Muscle layer of duodenum (tissue), 2 donors: ENCODE measurements around the gene FUBP3.

Source experiments
- H3K27ac ChIP-seq: one replicate; pipeline ENCODE4 v1.7.0; 2013; ENCODE audit warnings: mild to moderate bottlenecking, low read length
- H3K27me3 ChIP-seq: one replicate; pipeline ENCODE4 v1.7.0; 2013; ENCODE audit warnings: low read depth, mild to moderate bottlenecking, control low read depth, low read length
- H3K36me3 ChIP-seq, 2 donors: one replicate each; pipeline ENCODE4 v1.7.0; 2013; ENCODE audit warnings: low read length in 2 of 2, control low read depth in 1 of 2, mild to moderate bottlenecking in 1 of 2; ENCODE audit not compliant: insufficient read depth in 2 of 2, control insufficient read depth in 1 of 2
- H3K4me1 ChIP-seq, 2 donors: one replicate each; pipeline ENCODE4 v1.7.0; 2013; ENCODE audit warnings: low read length in 2 of 2, mild to moderate bottlenecking in 2 of 2, control low read depth in 1 of 2, moderate library complexity in 1 of 2; ENCODE audit not compliant: insufficient read depth in 2 of 2, control insufficient read depth in 1 of 2
- H3K4me3 ChIP-seq, 2 donors: one replicate each; pipeline ENCODE4 v1.7.0; 2013; ENCODE audit warnings: low read length in 2 of 2, low read depth in 1 of 2, mild to moderate bottlenecking in 1 of 2
- H3K9me3 ChIP-seq, 2 donors: one replicate each; pipeline ENCODE4 v1.7.0; 2013; ENCODE audit warnings: low read length in 2 of 2, control low read depth in 1 of 2, mild to moderate bottlenecking in 1 of 2; ENCODE audit not compliant: control insufficient read depth in 1 of 2
- donor health status: healthy.

FUBP3 gene

DNA sequence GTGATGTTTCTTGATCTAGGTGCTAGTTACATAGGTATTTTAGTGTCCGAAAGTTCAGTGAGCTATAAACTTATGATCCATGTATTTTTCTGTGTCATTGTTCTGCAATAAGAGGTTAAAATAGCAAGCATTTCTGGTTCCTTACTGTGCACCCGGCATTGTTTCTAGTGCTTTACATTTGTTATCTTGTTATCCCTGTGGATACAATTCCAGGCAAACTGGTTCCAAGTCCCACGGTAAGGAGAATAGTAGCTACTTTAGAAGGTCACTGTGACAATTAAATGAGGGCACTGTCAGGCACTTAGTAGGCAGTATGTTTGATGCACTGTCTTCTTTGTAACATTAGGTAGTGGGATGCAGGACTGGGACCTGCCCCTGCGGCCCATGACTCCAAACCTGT is 9.0 kb downstream of the FUBP3 start:
- Histone ChIP-seq H3K27ac (no peak overlapping the region), H3K27me3 (no peaks in the 10 kb centered on the region), H3K9me3 (no peaks in the 10 kb centered on the region)

DNA sequence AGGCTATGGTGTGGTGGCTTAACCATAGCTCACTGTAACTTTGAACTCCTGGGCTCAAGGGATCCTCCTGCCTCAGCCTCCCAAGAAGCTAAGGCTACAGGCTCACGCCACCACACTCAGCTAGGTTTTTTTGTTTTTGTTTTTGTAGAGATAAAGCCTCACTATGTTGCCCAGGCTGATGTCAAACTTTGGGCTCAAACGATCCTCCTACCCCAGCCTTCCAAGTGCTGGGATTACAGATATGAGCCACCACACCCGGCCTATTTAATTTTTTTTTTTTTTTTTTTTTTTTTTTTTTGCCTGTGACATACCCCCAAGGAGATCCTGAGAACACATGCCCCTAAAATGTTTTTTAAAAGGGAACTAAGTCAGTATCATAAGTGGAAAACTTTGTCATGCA is 10.4 kb downstream of the FUBP3 start:
- H3K27me3 ChIP-seq: no peaks in the 10 kb centered on the region
- H3K4me3 ChIP-seq: no peak overlapping the region
- H3K36me3 ChIP-seq: peaks cover 0 to 4% of the 10 kb centered on the region in 2 donors
- no peaks in the 10 kb centered on the region for H3K9me3 ChIP-seq
- peaks cover 0 to 5% of the 10 kb centered on the region in 2 donors for H3K4me1 ChIP-seq
- H3K27ac ChIP-seq: no peak overlapping the region

More for the DNA sequence above, 9.0 kb downstream of the FUBP3 start:
- Histone ChIP-seq H3K4me3 (no peak overlapping the region), H3K36me3 (no peaks in the 10 kb centered on the region), H3K4me1 (peaks cover 0 to 5% of the 10 kb centered on the region in 2 donors)

DNA sequence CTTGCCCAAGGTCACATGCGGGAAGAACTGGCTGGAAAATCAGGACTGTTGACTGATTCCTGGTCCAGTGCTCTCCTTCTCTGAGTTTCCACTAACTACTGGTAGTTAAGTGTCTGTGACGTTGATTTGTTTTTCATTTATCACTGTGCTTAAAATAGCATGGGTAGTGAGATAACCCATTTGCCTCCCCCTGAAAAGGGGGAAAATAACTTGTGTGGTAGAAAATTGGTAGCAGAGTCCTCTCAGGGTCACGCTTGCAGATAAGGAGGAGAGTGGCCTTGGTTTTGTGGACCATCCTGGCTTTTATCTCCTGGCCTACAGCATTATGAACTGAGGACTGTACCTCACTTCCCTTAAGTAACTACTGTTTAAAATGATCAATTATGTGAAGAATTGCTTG is 10.9 kb downstream of the FUBP3 start:
- H3K27ac ChIP-seq: no peak overlapping the region
- no peaks in the 10 kb centered on the region for H3K9me3 ChIP-seq
- H3K4me1 ChIP-seq: peaks cover 0 to 5% of the 10 kb centered on the region in 2 donors
- H3K36me3 ChIP-seq: peaks cover 2 to 5% of the 10 kb centered on the region in 2 donors
- no peak overlapping the region for H3K4me3 ChIP-seq
- H3K27me3 ChIP-seq: no peaks in the 10 kb centered on the region

DNA sequence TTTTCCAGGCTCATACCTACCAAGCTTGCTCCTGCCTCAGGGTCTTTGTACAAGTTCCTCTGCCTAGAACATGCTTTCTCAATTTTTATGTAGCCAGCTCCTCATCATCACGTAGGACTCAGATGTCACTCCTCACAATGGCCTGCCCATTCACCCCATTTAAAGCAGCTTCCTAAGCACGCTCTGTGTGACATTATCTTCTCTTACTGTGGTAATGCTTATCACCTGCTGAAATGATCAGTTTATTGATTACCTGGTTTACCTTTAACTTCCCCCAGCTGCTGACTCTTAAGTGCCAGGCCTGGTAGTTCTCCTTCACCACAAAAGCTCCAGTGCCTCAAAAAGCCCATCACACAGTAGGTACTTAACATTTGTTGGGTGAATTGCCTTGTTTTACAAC is 13.6 kb downstream of the FUBP3 start:
- H3K4me3 ChIP-seq: no peak overlapping the region
- no peaks in the 10 kb centered on the region for H3K27me3 ChIP-seq
- no peaks in the 10 kb centered on the region for H3K9me3 ChIP-seq
- H3K27ac ChIP-seq: no peak overlapping the region
- H3K4me1 ChIP-seq: peaks cover 0 to 5% of the 10 kb centered on the region in 2 donors
- peaks cover 16 to 22% of the 10 kb centered on the region in 2 donors for H3K36me3 ChIP-seq

DNA sequence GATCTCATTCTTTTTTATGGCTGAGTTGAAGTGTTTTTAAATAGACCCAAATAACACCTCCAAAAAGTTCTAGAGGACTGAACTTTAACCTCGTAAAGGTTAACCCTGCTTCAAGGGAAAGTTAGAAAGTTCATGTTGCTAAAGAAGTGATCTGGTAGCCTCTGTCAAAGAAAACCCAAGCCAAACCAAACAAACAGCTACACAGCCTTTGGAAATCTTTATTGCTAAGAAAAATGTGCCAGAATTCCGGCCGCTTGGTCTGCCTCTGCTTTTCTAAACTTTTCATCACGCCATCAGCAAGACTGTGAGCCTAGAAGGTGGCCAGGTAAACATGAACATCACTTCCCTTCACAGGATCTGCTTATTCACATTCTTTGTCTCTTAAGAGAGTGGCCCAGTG is 17.9 kb downstream of the FUBP3 start:
- Histone ChIP-seq H3K4me1 (no peaks in the 10 kb centered on the region), H3K9me3 (no peaks in the 10 kb centered on the region), H3K4me3 (no peak overlapping the region), H3K27me3 (no peaks in the 10 kb centered on the region), H3K27ac (no peak overlapping the region), H3K36me3 (peaks cover 24 to 48% of the 10 kb centered on the region in 2 donors)

DNA sequence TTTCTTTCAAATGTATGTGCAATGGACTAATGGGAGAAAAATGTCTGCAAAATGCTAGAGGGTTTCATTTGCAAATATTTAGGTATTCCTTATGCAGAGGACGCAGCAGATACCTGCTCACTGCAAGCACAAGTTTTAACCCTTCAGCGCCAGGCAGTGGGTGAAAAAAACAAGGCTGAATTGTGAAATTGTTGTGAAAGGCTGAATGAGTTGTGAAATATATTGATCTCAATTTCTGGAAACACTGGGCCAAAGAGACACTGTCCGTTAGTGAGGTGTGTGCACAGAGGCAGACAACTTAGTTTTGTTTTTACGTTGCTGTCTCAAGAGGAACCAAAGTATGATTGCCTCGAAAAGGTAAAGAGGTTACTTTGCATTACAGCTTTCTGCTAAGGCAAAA is 18.8 kb downstream of the FUBP3 start:
- Histone ChIP-seq H3K9me3 (no peaks in the 10 kb centered on the region), H3K4me1 (no peaks in the 10 kb centered on the region), H3K27ac (no peak overlapping the region), H3K36me3 (peaks cover 24 to 53% of the 10 kb centered on the region in 2 donors), H3K4me3 (no peak overlapping the region), H3K27me3 (no peaks in the 10 kb centered on the region)

DNA sequence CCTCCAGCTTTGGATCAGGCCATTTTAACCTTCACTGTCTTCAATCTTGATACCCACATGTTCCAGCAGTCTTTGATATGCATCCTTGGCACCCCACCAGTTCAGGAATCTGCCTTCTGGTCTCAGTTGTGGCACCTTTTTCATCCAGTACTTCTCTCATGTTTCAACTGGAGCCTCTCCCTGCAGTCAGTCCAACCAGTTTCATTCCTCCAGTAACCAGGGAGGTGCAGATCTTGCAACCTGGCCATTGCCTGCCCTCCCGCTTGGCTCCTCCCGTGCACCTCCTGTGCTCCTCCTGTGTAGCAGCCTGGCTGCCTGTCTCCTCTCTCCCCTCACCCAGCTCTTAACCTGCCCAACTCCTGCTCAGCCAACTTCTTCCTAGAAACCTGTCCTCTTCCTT is 20.2 kb downstream of the FUBP3 start:
- H3K4me1 ChIP-seq: no peaks in the 10 kb centered on the region
- H3K36me3 ChIP-seq: peaks cover 20 to 60% of the 10 kb centered on the region in 2 donors
- H3K9me3 ChIP-seq: no peaks in the 10 kb centered on the region
- no peaks in the 10 kb centered on the region for H3K27me3 ChIP-seq
- no peak overlapping the region for H3K4me3 ChIP-seq
- no peak overlapping the region for H3K27ac ChIP-seq

DNA sequence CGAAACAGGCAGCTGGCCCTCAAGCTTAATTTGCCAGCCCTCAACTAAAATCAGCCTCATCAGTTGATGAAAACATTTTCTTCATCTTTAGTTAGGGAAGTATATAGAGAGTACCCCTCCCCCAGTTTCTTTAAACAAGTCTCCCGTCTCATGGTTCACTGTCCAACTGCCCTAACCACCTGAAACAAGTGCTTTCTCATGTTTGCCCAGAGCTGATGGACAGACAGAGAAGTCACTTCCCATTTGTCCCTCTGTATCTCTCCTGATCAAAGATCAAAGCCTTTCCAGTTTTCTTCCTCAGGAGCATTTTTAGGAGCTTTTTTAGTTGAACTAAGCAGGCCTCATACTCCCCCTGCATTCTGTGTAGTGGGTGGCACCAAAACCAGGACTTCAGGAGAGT is 21.7 kb downstream of the FUBP3 start:
- peaks cover 15 to 54% of the 10 kb centered on the region in 2 donors for H3K36me3 ChIP-seq
- H3K9me3 ChIP-seq: no peaks in the 10 kb centered on the region
- no peak overlapping the region for H3K4me3 ChIP-seq
- no peaks in the 10 kb centered on the region for H3K4me1 ChIP-seq
- H3K27ac ChIP-seq: no peak overlapping the region
- H3K27me3 ChIP-seq: no peaks in the 10 kb centered on the region

DNA sequence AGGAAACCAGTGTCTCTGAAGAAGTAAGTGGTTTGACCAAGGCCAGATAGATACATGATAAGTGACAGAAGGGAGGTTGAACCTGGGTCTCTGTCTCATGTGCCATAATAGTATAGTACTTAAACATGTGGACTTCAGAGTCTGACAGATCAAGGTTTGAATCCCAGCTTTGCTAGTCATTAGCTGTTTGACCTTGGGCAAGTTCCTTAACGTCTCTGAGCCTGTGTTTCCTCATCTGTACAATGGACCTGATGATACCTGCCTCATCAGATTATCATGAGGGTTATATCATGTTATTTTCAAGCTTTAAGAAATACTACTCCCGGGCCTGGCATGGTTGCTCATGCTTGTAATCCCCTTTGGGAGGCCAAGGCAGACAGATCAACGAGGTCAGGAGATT is 24.9 kb downstream of the FUBP3 start:
- Histone ChIP-seq H3K36me3 (peaks cover 4 to 32% of the 10 kb centered on the region in 2 donors), H3K4me3 (no peak overlapping the region), H3K9me3 (no peaks in the 10 kb centered on the region), H3K4me1 (peaks cover 0 to 3% of the 10 kb centered on the region in 2 donors), H3K27me3 (no peaks in the 10 kb centered on the region), H3K27ac (no peak overlapping the region)

DNA sequence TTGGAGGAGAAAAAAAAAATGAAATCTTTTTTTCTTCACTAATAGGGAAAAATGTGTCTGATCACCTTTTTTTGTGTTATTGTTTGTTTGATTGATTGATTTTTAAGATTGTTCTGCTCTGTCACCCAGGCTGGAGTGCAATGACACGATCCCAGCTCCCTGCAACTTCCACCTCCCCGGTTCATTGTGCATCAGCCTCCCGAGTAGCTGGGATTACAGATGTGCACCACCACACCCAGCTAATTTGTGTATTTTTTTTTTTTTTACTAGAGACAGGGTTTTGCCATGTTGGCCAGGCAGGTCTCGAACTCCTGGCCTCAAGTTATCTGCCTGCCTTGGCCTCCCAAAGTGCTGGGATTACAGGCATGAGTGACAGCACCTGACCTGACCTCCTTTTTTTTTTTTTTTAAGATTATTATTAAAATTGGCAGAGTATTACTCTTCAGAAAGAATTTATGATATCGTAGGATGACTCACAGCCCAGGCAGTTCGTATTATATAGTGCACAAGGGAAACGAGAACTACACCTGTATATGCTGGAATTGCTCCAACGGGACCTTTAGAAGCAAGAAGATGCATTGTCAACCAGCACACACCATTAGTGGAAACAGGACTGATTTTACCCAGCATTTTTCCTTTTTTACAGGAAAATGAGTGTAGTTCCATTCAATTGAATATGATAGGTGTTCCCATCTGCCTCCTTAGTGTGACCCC is 27.7 kb downstream of the FUBP3 start:
- Histone ChIP-seq H3K27me3 (no peaks in the 10 kb centered on the region), H3K36me3 (peaks cover 3 to 19% of the 10 kb centered on the region in 2 donors), H3K27ac (no peak overlapping the region), H3K9me3 (no peaks in the 10 kb centered on the region), H3K4me3 (no peak overlapping the region), H3K4me1 (peaks cover 0 to 11% of the 10 kb centered on the region in 2 donors)

DNA sequence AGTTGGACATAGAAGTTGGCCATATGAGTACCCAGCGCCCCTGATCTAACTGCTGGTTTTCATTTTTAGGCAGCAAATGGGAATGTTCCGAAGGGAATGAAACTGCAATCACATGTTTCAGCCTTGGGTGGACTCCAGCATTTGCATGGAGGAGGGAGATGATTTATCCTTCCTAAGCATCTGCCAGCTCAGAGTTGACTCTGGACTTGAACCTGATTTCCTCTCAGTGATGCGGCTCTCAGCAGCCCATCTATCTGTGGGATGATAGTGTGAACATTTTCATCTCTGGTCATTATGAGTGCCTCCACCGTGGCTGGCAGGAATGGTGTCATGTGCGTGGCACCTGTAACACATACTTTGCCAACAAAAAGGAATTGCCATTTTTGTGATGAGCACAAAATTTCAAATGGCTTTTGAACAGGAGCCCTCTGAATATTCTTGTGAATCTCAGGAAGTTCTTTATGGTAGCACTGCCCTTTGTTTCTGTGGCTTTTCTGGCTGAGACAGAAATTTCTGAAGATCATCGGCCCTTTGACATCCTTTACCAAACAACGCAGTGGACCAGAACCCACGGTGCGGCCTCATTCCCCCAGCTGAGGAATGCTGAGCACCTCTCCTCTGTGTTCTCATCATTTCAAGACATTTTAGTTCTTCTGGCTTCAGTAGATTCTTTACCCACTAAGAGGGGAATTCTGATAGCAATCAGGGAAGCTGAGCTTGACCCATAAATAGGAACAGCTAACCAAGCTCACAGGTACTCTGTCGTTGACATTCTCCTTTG is 28.5 kb downstream of the FUBP3 start:
- Histone ChIP-seq H3K36me3 (peaks cover 9 to 21% of the 10 kb centered on the region in 2 donors), H3K27me3 (no peaks in the 10 kb centered on the region), H3K27ac (no peak overlapping the region)

More for the DNA sequence above, 28.5 kb downstream of the FUBP3 start:
- Histone ChIP-seq H3K4me3 (no peak overlapping the region), H3K9me3 (no peaks in the 10 kb centered on the region), H3K4me1 (peaks cover 0 to 11% of the 10 kb centered on the region in 2 donors)
